Colon (tissue), 2 donors: ENCODE data around the gene CDC42BPB.

Experiments
- FAIRE-seq: peaks from 2 replicates; lab custom pipeline; 2012; peaks lifted over from hg19 to GRCh38; lab: Jason Lieb, UNC
- donor health status: control.
- donor health status: control.

CDC42BPB gene

DNA sequence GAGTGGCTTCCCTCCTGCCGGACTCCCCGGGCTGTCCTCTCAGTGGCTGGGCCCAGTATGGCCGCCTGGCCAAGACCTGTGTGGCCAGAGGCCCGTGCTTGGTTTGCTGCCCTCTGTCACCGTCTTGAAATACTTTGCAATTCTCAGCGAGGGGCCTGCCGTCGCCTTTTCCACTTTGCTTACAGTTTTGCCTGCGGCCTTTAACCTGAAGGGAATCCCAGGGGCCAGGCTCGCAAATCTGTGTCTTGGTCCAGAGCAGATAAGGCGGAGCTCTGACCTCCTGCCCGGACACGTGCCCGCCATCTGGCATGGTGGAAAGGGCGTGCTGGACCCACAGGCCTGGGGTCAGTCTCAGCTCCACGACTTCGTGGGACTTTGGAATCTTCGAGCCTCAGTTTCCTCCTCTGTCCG lies 145.8 kb downstream of the CDC42BPB start:
- FAIRE-seq: no peak

DNA sequence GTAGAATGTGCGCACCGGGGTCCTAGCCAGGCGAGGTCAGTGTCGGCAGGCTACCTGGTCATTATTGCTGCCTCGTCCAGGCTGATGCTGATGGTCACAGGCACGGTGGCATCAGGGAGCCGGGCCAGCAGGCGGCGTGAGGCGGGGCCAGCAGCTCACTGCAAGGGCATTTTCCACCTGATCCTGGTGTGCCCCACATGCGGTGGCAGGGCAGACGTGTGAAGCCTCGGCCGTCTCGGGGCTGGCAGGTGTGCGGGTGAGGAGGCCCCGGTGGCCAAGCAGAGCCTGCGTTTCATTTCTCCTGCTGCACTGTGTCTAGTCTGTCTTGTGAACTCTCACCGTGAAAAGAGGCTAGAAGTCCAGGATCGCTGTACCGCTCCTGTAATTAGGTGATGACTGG lies 146.9 kb downstream of the CDC42BPB start:
- FAIRE-seq: no peak

DNA sequence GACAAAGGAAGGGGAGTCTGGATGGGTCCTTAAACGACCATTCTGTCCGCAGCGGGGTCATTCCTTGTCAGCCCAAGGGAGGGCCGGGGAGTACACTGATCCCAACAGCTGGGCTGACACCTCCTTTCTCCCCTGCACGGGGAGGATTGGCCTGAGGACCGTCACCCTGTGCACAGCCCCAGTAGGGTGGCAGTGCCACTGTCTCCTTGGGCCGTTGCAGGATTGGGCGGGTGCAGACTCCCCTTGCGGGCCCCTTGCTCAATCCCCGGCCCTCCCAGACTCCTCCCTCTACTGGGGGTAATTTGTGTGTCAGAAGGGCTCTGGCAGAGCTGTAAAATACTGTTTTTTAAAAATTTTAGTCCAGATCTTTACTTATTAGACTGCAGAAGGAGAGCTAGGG lies 147.4 kb downstream of the CDC42BPB start:
- no peak for FAIRE-seq

DNA sequence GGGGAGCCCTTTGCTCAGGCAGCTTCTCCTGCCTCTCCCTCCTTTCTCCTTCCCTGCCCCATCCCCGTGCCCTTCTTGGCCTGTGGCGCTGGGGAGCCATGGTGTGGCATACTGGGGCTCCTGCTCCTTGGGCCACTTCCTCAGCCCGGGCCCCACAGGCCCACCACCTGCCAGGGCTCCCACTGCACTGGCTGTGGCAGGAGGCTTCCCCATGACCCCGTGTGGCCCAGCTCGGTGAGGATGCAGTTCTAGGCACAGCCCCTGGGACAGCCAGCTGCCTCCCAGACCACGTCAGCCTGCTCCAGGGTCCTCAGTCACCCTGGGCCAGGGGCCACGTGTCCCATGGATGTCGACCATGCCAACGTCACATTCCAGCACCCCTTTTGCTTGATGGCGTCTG lies 147.9 kb downstream of the CDC42BPB start:
- no peak for FAIRE-seq

DNA sequence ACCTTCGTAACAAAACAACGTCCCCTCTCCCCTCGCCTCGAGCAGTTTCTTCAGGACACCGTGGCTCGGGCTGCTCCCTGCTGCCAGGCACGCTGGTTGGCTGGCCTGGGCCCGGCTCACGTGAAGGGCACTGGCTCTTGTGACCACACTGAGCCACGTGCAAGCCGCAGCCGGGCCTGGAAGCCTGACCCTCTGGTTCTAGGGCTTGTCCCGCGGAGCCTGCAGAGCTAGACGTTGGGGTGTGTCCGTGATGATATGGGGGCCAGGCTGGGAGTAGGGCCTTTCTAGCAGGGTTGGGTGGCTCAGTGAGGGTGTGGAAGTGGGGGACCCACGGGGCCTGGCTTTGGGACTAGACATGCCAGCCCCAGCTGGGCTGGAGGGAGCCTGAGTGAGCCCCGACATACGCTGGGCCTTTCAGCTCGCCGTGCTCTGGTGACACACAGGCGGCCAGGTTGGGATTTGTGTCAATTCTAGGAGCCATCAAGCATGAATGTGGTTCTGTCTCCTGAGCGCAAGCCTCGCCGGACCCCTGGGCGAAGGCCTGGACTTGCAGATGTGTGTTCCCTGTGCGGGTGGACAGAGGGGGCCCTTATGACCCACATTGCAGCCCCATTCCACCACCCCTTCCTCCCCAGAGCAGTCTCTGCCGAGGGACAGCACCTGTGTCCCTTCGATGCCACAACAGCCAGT lies 148.4 kb downstream of the CDC42BPB start:
- FAIRE-seq: no peak

DNA sequence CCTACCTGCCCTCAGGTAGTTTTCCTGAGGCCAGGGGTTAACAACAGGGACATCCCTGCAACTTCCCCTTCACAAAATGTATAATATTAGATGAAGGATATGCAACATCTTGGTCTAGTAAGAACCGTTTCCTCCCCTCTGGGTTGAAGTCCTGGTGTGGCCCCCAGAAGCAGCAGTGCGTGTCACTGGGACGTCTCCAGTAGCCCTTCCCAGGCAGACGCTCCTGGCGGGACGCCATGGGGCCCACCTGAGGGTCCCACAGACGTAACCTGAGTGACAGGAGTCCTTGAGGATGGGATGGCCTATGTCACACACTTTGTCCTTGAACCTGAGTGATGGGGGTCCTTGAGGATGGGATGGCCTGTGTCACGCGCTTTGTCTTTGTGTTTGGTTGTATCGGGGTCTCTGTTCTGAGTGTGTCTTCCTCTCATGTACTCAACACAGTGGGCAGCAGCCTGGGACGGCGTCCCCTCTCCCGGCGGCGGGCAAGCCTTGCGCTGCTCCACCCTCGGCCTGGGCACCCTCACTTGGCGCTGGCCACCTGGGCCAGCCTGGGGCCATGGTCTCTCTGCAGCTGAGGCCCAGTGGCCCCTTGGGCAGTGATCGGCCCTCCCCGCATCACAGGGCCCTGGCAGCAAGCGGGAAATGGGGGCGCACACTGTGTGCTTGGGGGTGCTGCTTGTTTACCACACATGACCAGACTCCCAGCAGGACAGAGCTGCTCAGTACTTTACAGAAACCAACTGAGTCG lies 149.2 kb downstream of the CDC42BPB start:
- no peak for FAIRE-seq

DNA sequence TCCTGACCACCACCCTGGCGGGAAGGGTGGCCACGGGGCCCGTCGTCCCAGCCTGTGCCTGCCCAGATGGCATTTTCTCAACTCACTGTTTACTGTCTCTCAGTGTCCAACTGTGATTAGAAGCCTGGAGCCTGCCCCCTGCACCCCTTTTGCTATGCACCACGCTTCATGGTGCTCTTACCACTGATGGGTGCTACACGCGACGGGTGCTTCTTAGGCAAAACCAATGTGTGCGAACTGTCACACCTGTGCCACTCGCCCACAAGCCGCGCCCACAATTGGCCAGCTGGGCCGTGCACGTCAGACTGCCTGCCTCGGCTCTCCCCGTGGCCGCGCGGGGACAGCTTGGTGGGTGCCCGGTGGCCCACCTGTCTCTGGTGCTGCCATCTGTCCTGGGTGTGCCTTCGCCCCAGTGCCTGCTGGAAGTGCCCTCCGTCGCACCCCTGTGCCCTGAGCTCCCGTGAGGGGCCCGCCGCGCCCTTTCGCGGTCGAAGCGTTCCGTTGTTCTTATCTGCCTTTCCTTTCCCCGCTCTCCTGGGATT lies 150.0 kb downstream of the CDC42BPB start:
- no peak for FAIRE-seq

DNA sequence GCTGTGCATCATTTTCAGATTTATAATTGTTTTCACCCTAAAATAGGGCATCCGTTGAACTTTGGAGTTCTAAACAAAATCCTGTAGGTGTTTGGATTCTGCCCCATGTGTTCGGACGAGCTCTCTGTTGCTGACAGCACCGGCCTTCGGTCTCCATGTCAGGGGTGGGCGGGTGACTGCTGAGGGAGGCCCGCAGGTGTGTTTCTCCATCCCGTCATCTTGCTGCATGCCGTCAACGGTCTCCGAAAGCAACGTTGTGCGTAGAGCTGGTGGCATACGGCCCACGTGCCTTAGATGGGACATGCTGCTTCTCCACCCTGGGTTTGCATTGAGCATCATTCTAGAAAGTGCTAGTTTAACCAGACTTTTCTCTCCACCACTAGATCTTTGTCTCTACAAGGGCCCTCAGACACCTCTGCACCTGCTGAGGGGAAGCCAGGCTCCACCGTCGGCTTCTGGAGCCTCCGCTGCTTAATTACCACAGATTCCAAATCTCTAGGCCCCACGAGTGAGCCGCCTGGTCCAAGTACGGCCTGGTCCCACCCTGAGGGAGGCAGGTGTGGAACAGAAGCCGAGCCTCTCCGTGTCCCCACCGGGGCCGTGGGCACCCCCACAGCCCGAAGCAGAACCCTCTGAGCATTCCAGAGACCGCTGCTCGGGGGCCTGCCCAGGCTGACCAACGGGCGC lies 150.6 kb downstream of the CDC42BPB start:
- no peak for FAIRE-seq

DNA sequence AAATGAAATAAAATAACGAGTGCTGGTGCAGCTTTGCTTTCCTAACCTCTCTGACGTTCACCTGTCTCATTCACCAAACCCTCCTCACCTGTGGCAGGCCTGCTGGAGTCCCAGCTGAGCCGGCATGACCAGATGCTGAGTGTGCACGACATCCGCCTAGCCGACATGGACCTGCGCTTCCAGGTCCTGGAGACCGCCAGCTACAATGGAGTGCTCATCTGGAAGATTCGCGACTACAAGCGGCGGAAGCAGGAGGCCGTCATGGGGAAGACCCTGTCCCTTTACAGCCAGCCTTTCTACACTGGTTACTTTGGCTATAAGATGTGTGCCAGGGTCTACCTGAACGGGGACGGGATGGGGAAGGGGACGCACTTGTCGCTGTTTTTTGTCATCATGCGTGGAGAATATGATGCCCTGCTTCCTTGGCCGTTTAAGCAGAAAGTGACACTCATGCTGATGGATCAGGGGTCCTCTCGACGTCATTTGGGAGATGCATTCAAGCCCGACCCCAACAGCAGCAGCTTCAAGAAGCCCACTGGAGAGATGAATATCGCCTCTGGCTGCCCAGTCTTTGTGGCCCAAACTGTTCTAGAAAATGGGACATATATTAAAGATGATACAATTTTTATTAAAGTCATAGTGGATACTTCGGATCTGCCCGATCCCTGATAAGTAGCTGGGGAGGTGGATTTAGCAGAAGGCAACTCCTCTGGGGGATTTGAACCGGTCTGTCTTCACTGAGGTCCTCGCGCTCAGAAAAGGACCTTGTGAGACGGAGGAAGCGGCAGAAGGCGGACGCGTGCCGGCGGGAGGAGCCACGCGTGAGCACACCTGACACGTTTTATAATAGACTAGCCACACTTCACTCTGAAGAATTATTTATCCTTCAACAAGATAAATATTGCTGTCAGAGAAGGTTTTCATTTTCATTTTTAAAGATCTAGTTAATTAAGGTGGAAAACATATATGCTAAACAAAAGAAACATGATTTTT lies 151.9 kb downstream of the CDC42BPB start:
- FAIRE-seq: no peak

DNA sequence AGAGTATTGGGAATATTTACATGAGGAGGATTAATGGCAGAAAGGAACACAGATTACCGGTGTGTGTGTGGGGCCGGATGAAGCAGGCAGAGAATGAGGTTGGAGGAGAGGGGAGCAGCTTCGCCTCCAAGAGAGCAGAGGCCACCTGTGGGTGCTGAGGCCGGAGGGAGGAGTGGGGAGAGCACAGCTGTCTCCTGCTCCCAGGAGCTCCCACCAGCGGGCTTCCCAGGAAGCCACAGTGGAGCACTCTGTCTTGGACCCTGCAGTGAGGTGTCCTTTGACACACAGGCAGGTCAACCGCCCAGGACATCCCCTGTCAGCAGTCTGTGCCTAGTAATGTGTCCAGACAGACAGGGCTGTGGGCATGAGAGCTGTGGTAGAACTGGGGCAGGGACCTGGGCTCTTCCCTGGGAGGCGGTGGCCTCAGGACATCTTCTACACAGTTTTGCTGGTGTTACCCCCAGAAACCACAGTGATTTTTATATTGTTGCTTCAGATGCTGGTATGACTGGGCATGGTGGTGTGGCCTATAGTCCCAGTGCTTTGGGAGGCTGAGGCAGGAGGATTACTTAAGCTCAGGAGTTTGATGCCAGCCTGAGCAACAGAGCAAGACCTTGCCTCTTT lies 153.3 kb downstream of the CDC42BPB start:
- FAIRE-seq: no peak

DNA sequence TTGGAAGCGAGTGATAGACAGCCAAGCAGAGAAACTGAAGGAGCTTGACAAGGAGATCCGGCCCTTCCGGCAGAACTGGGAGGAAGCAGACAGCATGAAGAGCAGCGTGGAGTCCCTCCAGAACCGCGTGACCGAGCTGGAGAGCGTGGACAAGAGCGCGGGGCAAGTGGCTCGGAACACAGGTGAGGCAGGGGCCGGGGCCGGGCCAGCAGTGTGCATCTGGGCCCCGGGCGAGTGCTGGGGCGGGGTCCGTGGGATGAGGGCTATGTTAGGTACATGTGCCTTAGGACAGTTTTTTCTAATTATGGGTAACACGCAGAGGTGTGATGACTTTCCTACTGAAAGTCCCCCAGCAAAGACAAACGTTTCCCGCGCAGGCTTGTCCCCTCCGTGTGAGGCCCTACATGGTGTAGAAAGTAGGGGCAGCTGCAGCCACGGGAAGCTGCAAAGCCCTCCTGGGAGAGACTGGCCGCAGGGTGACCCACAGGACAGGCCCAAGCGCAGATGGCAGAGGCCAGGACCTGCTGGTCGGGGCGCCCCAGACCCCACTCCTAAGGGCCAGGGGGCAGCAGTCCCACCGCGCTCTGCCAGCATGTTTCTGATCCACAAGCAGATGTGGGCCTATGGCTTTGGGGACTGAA lies 154.0 kb downstream of the CDC42BPB start:
- FAIRE-seq: no peak

DNA sequence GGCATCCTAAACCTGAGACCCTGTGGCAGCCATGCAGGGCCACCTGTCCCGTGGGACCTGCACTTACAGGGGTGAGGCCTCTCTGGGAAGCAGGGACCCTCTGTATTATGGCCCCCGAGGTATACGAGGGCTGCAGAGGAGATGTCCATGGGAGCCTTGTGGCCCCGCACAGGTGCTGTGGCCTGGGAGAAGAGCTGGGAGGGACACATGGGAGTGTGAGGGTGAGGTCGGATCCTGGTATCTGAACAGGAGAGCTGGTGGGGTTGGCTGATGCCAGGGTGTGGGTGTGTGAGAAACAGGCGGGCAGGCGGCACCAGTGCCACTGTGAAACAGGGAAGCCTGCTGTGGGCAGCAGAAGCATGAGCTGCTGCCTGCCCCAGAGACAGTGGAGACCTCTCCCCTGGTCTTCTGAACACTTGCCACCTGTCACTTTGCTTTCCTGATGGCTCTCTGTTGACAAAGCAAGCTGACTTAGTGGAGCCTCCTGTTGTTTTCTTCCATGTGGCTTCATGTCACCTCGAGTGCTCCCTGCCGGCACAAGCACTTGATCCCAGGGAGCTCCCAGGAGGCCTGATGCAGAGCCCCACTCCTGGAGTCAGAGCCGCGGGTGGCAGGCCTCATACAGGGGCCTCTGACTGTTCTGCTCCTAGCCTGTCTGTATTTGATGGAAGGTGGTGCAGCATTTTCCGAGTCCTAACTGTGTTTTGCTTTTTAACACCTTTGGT lies 154.7 kb downstream of the CDC42BPB start:
- FAIRE-seq: no peak

DNA sequence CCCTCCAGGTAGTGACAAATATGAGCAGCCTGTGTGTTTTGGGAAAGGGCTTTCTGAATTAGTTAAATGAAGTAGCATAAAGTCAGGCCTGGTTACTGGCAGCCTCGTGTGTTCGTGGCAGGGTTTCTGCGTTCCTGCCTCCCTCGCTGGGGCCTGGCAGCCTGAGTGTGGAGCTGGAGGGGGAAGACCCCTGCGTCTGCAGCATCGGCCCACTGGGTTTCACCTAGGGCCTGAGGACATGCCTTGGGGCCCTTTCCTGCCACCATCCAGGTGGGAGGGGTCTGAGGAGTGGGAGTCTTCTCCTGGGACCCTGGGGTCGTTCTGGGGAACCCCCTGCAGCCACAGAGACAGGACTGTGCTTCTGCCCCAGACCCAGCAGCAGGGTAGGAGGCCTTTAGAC lies 155.3 kb downstream of the CDC42BPB start:
- FAIRE-seq: no peak

DNA sequence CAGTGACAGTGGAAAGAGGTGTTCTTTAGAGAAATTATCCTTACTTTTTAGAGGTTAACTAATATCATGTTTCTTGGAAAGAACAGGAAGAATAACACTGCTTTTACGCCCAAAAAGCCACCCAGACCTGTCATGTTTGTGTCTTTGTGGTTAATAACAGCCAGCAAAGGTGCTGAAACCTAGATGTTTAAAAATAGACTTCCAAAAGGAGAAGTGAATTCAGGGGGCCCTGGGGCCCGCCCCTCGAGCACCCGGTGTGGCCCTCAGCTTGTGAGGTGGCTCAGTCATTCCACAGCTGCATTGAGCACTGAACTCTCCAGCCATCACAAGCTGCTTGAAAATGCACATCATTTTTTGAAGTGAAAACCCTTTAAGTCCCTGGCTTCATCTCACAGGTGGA lies 155.7 kb downstream of the CDC42BPB start:
- FAIRE-seq: no peak

DNA sequence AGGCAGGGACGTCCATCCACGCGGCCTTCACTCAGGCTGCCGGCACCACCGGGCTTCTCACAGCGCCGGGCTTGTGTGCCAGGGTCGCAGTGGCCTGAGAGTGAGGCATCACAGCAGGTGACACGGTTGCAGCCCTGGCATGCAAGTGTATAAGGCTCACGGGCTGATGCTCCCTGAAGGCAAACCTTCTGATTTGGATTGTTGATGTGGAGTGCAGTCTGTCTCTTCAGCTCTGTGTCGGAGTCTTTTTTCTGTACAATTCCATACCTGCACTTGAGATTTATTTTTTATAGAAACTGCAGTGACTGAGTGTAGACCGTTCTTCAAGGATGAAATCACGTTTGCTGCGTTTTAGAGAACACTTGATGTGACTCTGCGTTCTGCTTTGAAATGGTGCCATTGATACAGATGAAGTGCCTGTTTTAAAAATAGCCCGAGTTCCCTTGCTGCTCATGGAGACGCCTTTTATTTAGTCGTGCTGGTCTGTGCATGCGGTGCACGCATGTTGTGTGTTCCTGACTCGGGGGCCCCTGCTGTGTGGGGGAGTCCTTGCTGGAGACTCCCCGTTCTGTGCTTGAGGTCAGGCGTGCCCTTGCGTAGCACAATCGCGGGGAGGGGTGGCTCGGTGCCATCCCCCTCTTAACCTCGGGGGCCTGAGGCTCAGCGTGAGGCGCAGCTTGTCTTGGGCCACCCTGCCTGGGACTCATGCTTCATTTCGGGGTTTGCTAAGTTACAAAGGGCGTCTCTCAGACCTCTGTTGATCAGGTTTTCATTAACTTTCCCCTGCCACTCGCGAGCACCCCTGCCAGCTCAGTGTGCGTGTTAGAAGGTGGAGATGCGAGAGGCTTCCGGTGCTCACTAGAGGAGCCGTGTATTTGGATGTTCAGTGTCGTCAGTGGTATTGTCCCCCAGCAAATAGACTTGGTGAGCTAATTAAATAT lies 156.4 kb downstream of the CDC42BPB start:
- no peak for FAIRE-seq

DNA sequence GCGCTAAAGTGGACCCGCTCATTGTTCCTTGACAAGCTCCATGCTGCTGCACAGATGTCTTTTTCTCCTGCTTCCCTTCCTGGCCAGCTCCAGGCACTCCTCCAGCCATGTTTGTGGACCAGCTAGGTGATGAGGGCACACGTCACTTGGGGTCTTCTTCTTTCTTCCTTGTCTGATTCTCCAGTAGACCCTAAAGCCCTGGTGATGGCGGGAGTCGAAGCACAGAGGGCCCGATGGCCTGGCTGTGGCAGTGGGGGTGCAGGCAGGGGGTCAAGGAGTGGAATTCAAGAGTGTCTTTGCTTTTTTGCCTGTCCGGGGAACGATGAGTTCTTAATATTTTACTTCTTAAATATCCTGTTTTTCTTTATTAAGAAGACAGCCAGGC lies 157.8 kb downstream of the CDC42BPB start:
- no peak for FAIRE-seq

DNA sequence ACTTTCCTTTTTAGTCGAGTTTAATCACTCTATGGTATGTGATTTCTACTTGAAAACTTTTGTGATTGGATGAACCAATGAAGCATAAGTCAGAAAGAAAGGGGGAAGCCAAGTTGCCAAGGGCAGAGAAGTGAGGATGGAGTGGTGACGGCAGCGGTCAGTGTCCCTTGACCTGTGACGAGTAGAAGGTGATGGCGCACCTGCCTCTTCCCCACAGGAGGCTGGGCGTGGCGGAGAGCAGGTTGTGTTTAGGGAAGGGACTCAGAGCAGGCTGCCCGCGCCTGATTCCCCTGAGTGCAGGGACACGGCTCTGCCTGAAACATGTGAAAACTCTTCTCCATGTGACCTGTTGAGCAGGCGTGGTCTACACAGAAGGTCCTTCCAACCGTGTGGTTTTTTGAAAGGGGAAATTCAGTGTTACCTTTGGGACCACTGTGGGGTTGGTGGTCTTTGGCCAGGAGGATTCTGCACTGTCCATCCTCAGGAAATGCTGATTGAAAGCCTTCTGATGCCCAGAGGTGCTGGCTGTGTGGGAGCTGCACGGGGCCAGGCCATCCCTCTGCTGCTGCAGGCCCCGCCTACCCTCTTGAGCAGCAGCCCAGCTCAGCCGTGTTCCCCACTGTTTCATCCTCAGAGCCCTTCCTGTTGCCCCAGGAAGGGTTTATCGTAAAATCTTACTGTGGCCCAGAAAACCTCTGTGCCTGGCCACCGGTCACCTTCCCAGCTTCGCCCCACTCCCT lies 158.4 kb downstream of the CDC42BPB start:
- no peak for FAIRE-seq

DNA sequence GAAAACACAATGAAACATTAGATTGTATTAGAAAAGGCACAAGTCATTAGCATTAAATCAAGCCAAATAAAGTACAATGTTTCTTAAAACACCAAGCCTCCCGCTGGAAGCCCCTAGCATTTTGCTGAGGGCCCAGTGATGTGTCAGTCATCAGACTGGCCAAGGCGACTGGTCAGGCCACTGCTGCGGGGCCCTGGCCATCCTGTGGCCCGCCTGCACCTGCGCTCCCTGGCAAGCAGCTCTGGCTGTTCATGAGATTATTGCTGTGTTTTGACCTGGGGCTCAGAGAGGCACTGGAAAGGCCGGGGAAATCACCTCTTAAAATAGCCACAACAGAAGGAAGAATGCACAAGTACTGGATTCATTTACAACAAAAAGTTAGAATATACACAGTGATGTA lies 159.1 kb downstream of the CDC42BPB start:
- no peak for FAIRE-seq
